Vagina (tissue), 2 donors: ENCODE data around the gene RYK. TPM values are rescaled to one million over a fixed set of nuclear protein-coding genes. Genes with fewer than 3 reads are reported as not detected.

Experiments
- DNase-seq, 2 donors: peaks; one replicate each; pipeline ENCODE4 v3.0.0-alpha.2; 2017; ENCODE audit errors: extremely low spot score in 2 of 2
- H3K27ac ChIP-seq: fragments of 200-600 bp; sonication (generic); one replicate; pipeline ENCODE4 v1.5.1; 2019
- H3K27me3 ChIP-seq: fragments of 200-600 bp; sonication (generic); one replicate; pipeline ENCODE4 v1.5.1; 2019
- H3K36me3 ChIP-seq, 2 donors: fragments of 200-600 bp; sonication (generic); one replicate each; pipeline ENCODE4 v1.5.1; 2017 to 2019
- H3K4me1 ChIP-seq: fragments of 200-600 bp; sonication (generic); one replicate; pipeline ENCODE4 v1.5.1; 2019
- H3K4me3 ChIP-seq, 2 donors: fragments of 200-600 bp; sonication (generic); 1 replicate in 1 of 2; 2 replicates in 1 of 2; pipeline ENCODE4 v1.5.1; 2016 to 2019
- H3K9me3 ChIP-seq: fragments of 200-600 bp; sonication (generic); one replicate; pipeline ENCODE4 v1.5.1; 2019
- POLR2A ChIP-seq, 2 donors: fragments of 450-650 bp; IDR thresholded peaks; one replicate each; pipeline ENCODE4 v1.6.1; 2017; ENCODE audit warnings: antibody characterized with exemption in 2 of 2, mild to moderate bottlenecking in 2 of 2, moderate library complexity in 2 of 2
- POLR2AphosphoS5 ChIP-seq, 2 donors: sonication (generic); formaldehyde crosslinking; IDR thresholded peaks; one replicate each; pipeline ENCODE4 v1.9.0; 2017; ENCODE audit warnings: antibody characterized with exemption in 2 of 2, mild to moderate bottlenecking in 2 of 2, low read depth in 1 of 2; ENCODE audit not compliant: insufficient read depth in 1 of 2
- intact Hi-C: fragments of 100-400 bp; cut with DNase I; formaldehyde crosslinking; loops from one replicate; pipeline ENCODE4 v1.15.1; 2023
- total RNA-seq: library from RNA; depleted of rRNA; stranded (reverse); fragments of >200 nt; gene quantifications from one replicate; pipeline ENCODE4 v1.2.3, GENCODE V29; 2016
- TF ChIP-seq, protein P1 (sequence below), 3 experiments: fragments of 450-650 bp in 2 of 3; fragments of 200-600 bp in 1 of 3; sonication (generic) in 1 of 3; IDR thresholded peaks; one replicate each; pipeline ENCODE4 v1.5.1; 2017 to 2019; ENCODE audit warnings: antibody characterized with exemption in 3 of 3, mild to moderate bottlenecking in 2 of 3, moderate library complexity in 2 of 3

RYK gene
- total RNA-seq, 1 donor from 2014 or later = 102 TPM

DNA sequence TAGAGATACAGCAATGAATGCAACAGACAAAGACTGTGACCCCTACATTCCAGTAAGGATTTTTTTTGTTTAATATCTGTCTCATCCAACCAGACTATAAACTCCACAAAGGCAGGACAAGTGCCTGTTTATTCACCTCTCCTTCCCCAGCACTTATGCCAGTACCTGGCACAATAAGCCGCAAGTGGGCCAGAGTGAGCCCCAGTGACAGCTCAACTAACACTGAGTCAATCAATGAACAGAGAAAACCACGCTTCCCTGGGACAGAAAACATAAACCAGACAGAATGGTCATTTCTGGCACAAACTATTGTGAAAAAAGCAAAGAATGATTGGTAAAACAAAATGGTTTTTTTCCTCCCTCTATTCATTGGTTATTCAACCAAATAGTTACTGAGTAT lies 52.2 kb downstream of the RYK start:
- H3K4me1 ChIP-seq = no peaks in the 10 kb centered on the region
- H3K27ac ChIP-seq = no peak overlapping the region
- H3K9me3 ChIP-seq = no peaks in the 10 kb centered on the region
- no peak overlapping the region for H3K4me3 ChIP-seq
- intact Hi-C loops = no loop called here
- H3K36me3 ChIP-seq = peaks cover 0 to 11% of the 10 kb centered on the region in 2 donors
- no peaks in the 10 kb centered on the region for H3K27me3 ChIP-seq
- no peak for DNase-seq
- TF ChIP-seq, protein P1, sequence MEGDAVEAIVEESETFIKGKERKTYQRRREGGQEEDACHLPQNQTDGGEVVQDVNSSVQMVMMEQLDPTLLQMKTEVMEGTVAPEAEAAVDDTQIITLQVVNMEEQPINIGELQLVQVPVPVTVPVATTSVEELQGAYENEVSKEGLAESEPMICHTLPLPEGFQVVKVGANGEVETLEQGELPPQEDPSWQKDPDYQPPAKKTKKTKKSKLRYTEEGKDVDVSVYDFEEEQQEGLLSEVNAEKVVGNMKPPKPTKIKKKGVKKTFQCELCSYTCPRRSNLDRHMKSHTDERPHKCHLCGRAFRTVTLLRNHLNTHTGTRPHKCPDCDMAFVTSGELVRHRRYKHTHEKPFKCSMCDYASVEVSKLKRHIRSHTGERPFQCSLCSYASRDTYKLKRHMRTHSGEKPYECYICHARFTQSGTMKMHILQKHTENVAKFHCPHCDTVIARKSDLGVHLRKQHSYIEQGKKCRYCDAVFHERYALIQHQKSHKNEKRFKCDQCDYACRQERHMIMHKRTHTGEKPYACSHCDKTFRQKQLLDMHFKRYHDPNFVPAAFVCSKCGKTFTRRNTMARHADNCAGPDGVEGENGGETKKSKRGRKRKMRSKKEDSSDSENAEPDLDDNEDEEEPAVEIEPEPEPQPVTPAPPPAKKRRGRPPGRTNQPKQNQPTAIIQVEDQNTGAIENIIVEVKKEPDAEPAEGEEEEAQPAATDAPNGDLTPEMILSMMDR (IDR thresholded peaks at IDR 0.05) = no peak
- TF ChIP-seq POLR2AphosphoS5 (IDR thresholded peaks at IDR 0.05; ENCODE audit: insufficient read depth in 1 of 2, low read depth in 1 of 2) (no peak), POLR2A (IDR thresholded peaks at IDR 0.05) (no peak)

DNA sequence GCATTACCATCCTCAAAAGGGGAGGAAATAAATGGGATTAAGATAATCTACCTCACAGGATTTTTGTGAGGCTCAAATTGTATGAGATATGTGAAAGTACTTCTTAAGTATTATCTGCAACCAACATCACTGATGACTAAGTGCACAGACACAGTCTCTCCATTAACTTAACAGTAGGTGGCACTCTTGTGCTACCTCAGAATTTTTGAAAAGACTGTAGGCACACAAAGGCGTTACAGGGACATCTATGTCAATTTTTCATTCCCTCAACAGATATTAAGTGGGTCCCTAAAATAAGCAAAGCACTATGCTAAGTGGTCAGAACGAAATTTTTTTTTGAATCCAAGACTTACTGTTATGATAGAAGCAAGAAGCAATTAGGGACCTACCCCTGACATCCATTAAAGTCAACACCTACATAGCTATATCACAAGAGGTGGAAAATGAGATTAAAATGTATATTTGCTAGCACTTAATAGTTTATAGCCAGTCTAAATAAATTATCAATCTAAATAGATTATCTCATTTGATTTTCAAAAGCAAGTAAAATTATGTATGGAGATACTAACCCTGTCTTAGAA lies 52.9 kb downstream of the RYK start:
- no peaks in the 10 kb centered on the region for H3K9me3 ChIP-seq
- no peak overlapping the region for H3K4me3 ChIP-seq
- TF ChIP-seq POLR2AphosphoS5 (IDR thresholded peaks at IDR 0.05; ENCODE audit: insufficient read depth in 1 of 2, low read depth in 1 of 2) = no peak
- TF ChIP-seq, protein P1 (IDR thresholded peaks at IDR 0.05) = peak; percentile 26 to 56 (median 32)
- no peak for TF ChIP-seq POLR2A (IDR thresholded peaks at IDR 0.05)
- no peaks in the 10 kb centered on the region for H3K27me3 ChIP-seq
- H3K27ac ChIP-seq = no peak overlapping the region
- DNase-seq = no peak
- H3K36me3 ChIP-seq = peaks cover 0 to 11% of the 10 kb centered on the region in 2 donors
- intact Hi-C loops = no loop called here
- no peaks in the 10 kb centered on the region for H3K4me1 ChIP-seq

DNA sequence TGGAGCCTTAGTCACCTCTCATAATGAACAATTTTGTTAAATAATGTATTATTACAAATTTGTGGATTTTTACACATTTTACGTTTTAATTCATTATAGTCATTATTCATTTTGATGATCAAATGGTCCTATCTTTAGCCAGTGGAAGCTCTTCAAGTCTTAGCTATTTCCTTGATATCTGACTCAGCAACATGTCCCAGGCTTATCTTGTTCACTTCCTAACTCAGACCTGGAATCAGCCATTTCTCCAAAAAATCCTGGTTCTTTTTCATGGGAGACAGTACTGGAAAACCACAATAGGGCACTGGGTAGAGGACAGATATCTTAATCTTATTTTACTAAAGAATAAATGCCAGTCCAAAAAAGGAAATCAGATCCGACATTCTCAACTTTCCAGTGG lies 56.4 kb downstream of the RYK start:
- Histone ChIP-seq H3K27ac (no peak overlapping the region), H3K4me1 (no peaks in the 10 kb centered on the region), H3K36me3 (peaks cover 0 to 4% of the 10 kb centered on the region in 2 donors), H3K27me3 (no peaks in the 10 kb centered on the region), H3K9me3 (no peaks in the 10 kb centered on the region), H3K4me3 (no peak overlapping the region)
- no peak for DNase-seq
- intact Hi-C loops = no loop called here
- TF ChIP-seq, protein P1 (IDR thresholded peaks at IDR 0.05) = no peak
- no peak for TF ChIP-seq POLR2A (IDR thresholded peaks at IDR 0.05)
- TF ChIP-seq POLR2AphosphoS5 (IDR thresholded peaks at IDR 0.05; ENCODE audit: insufficient read depth in 1 of 2, low read depth in 1 of 2) = no peak

DNA sequence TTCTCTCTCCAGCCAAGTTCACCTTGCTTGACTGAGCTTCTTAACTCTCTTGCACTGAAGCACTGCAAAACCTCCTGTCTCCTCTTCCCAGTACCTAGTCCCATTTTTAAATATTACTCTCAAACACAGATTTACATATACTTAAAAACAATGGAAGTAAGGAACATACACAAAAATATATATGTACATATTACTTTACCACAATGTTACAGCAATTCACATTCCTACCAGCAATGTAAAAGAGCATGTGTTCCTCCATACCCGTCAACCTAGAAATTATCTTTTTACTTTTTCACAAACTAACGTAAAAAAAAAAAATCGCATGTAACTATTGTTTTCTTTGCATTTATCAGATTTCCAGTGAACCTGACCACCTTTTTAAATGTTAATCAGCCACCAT lies 60.4 kb downstream of the RYK start:
- Histone ChIP-seq H3K4me1 (no peaks in the 10 kb centered on the region), H3K4me3 (no peak overlapping the region), H3K36me3 (peaks cover 0 to 22% of the 10 kb centered on the region in 2 donors), H3K27ac (no peak overlapping the region), H3K9me3 (no peaks in the 10 kb centered on the region), H3K27me3 (no peaks in the 10 kb centered on the region)
- no peak for DNase-seq
- intact Hi-C loops = no loop called here
- no peak for TF ChIP-seq POLR2A (IDR thresholded peaks at IDR 0.05)
- TF ChIP-seq, protein P1 (IDR thresholded peaks at IDR 0.05) = no peak
- no peak for TF ChIP-seq POLR2AphosphoS5 (IDR thresholded peaks at IDR 0.05; ENCODE audit: insufficient read depth in 1 of 2, low read depth in 1 of 2)

DNA sequence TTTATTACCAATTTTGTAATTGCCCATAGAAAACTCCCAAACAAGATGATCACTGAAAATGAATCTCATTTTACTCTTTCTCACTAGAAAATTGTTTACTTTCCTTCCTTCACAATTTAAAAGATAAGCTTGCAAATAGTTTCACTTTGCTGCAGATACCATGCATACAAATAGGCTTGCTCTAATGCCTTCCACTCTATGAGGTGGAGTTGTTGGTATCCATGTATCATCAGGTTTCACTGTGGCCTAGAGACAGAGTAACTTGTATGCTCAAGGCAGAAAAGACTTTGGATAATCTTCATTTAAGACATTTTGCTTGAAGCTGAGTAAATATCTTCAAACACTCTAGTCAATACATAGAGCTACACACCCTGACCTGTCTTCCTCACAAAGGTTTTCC lies 60.8 kb downstream of the RYK start:
- H3K27me3 ChIP-seq = no peaks in the 10 kb centered on the region
- TF ChIP-seq POLR2AphosphoS5 (IDR thresholded peaks at IDR 0.05; ENCODE audit: insufficient read depth in 1 of 2, low read depth in 1 of 2) = no peak
- TF ChIP-seq, protein P1 (IDR thresholded peaks at IDR 0.05) = no peak
- no peak for TF ChIP-seq POLR2A (IDR thresholded peaks at IDR 0.05)
- intact Hi-C loops = no loop called here
- no peak overlapping the region for H3K4me3 ChIP-seq
- no peaks in the 10 kb centered on the region for H3K4me1 ChIP-seq
- H3K9me3 ChIP-seq = no peaks in the 10 kb centered on the region
- no peak for DNase-seq
- H3K36me3 ChIP-seq = peaks cover 0 to 22% of the 10 kb centered on the region in 2 donors
- no peak overlapping the region for H3K27ac ChIP-seq
